Measurements from ENCODE around the gene TMEM269.

Gene TMEM269

DNA sequence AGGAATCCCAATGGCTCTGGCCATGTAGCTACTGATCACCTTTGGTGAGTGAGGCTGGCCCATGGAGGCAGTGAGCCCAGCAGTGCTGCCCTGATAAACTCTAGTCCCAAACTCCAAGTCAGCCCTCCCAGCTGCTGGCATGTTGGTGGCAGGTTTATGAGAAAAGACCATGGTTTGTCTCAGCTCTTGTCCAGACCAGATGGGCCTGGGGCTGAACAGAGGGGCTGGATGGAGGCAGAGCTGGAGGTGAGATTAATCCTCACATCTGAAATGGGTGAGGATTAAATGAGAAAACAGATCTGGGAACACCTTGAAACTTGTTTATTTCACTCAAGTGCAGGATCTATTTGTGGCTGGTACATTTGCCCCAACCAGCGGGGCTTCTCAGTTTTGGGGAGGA is 3.2 kb downstream of the TMEM269 start:
- H3K4me3 ChIP-seq (ENCODE audit: insufficient read depth, low read length, poor library complexity, severe bottlenecking) = no peak overlapping the region

DNA sequence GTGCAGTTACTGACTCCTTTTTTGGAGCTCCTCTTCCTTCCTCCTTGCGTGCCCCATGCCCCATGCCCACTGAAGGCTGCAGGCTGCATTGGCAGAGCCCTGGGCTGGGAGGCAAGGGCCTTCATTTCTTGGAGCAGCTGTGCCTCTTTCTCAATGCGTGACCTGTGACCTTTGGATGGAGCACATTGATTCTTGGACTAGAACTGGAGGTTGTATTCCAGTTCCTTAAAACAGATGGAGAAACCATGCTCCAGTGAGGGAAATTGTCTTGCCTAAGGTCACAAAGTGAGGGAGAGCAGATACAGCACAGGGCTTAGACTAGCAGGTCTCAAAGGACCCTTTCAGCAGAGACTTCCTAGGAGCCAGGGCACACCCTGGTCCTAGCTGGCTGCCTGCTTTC is 9.0 kb downstream of the TMEM269 start:
- no peak overlapping the region for H3K4me3 ChIP-seq (ENCODE audit: insufficient read depth, low read length, poor library complexity, severe bottlenecking)
- TF ChIP-seq EZH2phosphoT487 (conservative IDR thresholded peaks at IDR 0.05; ENCODE audit: low read length) = no peak
- TF ChIP-seq, protein P1, sequence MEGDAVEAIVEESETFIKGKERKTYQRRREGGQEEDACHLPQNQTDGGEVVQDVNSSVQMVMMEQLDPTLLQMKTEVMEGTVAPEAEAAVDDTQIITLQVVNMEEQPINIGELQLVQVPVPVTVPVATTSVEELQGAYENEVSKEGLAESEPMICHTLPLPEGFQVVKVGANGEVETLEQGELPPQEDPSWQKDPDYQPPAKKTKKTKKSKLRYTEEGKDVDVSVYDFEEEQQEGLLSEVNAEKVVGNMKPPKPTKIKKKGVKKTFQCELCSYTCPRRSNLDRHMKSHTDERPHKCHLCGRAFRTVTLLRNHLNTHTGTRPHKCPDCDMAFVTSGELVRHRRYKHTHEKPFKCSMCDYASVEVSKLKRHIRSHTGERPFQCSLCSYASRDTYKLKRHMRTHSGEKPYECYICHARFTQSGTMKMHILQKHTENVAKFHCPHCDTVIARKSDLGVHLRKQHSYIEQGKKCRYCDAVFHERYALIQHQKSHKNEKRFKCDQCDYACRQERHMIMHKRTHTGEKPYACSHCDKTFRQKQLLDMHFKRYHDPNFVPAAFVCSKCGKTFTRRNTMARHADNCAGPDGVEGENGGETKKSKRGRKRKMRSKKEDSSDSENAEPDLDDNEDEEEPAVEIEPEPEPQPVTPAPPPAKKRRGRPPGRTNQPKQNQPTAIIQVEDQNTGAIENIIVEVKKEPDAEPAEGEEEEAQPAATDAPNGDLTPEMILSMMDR (IDR thresholded peaks at IDR 0.05; ENCODE audit: insufficient read depth, low read length, poor library complexity, severe bottlenecking) = no peak

More for the DNA sequence above, 3.2 kb downstream of the TMEM269 start:
- Histone ChIP-seq H3F3A (ENCODE audit: insufficient read depth) (no peaks in the 10 kb centered on the region), H3K36me3 (ENCODE audit: low read length) (no peaks in the 10 kb centered on the region), H3K9me3 (ENCODE audit: insufficient read depth, low read length) (no peaks in the 10 kb centered on the region), H2AFZ (ENCODE audit: low read depth, low read length, severe bottlenecking) (no peak overlapping the region), H3K27ac (ENCODE audit: low read depth, low read length) (no peak overlapping the region), H3K79me2 (ENCODE audit: insufficient read depth, low read length) (no peaks in the 10 kb centered on the region), H3K27me3 (ENCODE audit: low read length) (no peaks in the 10 kb centered on the region), H3K9ac (ENCODE audit: low read length) (no peak overlapping the region), H3K9me2 (replicated peaks; ENCODE audit: insufficient read depth, low read length) (no peaks in the 10 kb centered on the region), H4K20me1 (ENCODE audit: low read depth, low read length) (no peaks in the 10 kb centered on the region), H3K4me2 (ENCODE audit: low read depth, low read length, poor library complexity, severe bottlenecking) (no peak overlapping the region)
- no peak for TF ChIP-seq EZH2phosphoT487 (conservative IDR thresholded peaks at IDR 0.05; ENCODE audit: low read length)
- TF ChIP-seq, protein P1 (IDR thresholded peaks at IDR 0.05; ENCODE audit: insufficient read depth, low read length, poor library complexity, severe bottlenecking) = no peak

DNA sequence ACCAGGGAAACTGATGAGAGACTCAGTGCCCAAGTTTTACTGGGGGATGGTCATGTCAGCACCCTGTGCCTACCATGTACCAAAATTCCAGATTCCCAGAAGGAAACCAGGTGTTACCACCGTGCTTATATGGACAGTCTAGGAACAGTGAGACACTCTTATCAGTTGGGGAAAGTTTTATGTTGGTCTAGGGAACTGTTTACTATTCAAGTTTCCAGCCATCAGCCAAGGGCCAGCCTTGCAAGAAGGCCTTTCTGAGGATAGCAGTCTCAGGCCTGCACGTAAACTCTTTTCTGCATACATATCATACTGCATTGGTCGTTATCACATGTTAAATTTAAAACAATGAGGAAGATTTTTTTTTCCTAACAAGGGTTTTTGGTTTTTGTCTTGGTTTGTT is 12.6 kb downstream of the TMEM269 start:
- H4K20me1 ChIP-seq (ENCODE audit: low read depth, low read length) = no peaks in the 10 kb centered on the region
- H3K4me3 ChIP-seq (ENCODE audit: insufficient read depth, low read length, poor library complexity, severe bottlenecking) = no peak overlapping the region
- TF ChIP-seq, protein P1 (IDR thresholded peaks at IDR 0.05; ENCODE audit: insufficient read depth, low read length, poor library complexity, severe bottlenecking) = no peak
- no peak for TF ChIP-seq EZH2phosphoT487 (conservative IDR thresholded peaks at IDR 0.05; ENCODE audit: low read length)
- no peak overlapping the region for H2AFZ ChIP-seq (ENCODE audit: low read depth, low read length, severe bottlenecking)
- H3K4me2 ChIP-seq (ENCODE audit: low read depth, low read length, poor library complexity, severe bottlenecking) = no peak overlapping the region
- no peaks in the 10 kb centered on the region for H3F3A ChIP-seq (ENCODE audit: insufficient read depth)
- H3K9ac ChIP-seq (ENCODE audit: low read length) = no peak overlapping the region
- no peaks in the 10 kb centered on the region for H3K9me2 ChIP-seq (replicated peaks; ENCODE audit: insufficient read depth, low read length)
- H3K36me3 ChIP-seq (ENCODE audit: low read length) = no peaks in the 10 kb centered on the region
- no peak overlapping the region for H3K27ac ChIP-seq (ENCODE audit: low read depth, low read length)
- H3K9me3 ChIP-seq (ENCODE audit: insufficient read depth, low read length) = no peaks in the 10 kb centered on the region
- no peaks in the 10 kb centered on the region for H3K27me3 ChIP-seq (ENCODE audit: low read length)
- no peaks in the 10 kb centered on the region for H3K79me2 ChIP-seq (ENCODE audit: insufficient read depth, low read length)

More for the DNA sequence above, 9.0 kb downstream of the TMEM269 start:
- Histone ChIP-seq H2AFZ (ENCODE audit: low read depth, low read length, severe bottlenecking) (no peak overlapping the region), H4K20me1 (ENCODE audit: low read depth, low read length) (no peaks in the 10 kb centered on the region), H3K79me2 (ENCODE audit: insufficient read depth, low read length) (no peaks in the 10 kb centered on the region), H3K4me2 (ENCODE audit: low read depth, low read length, poor library complexity, severe bottlenecking) (no peak overlapping the region), H3K9me3 (ENCODE audit: insufficient read depth, low read length) (no peaks in the 10 kb centered on the region), H3K27me3 (ENCODE audit: low read length) (no peaks in the 10 kb centered on the region), H3K9me2 (replicated peaks; ENCODE audit: insufficient read depth, low read length) (no peaks in the 10 kb centered on the region), H3K36me3 (ENCODE audit: low read length) (no peaks in the 10 kb centered on the region), H3F3A (ENCODE audit: insufficient read depth) (no peaks in the 10 kb centered on the region), H3K9ac (ENCODE audit: low read length) (no peak overlapping the region), H3K27ac (ENCODE audit: low read depth, low read length) (no peak overlapping the region)
